Caco-2 (cell line): ENCODE data around the gene OR13D1. TPM values are rescaled to one million over a fixed set of nuclear protein-coding genes. Genes with fewer than 3 reads are reported as not detected.

Experiments
- BruUV-seq: library from RNA; stranded (reverse); fragments of 400-500 nt; replicated peaks from 2 replicates; lab custom pipeline; 2021; lab: Mats Ljungman, UMichigan
- CTCF ChIA-PET: fragments of 300-600 bp; sonication (Branson Sonifier 250); formaldehyde crosslinking; loops from one replicate; lab custom pipeline; 2022; ENCODE audit warnings: antibody characterized with exemption; lab: Charles Lee
- POLR2A ChIA-PET: fragments of 300-600 bp; sonication (Branson Sonifier 250); formaldehyde crosslinking; loops from one replicate; lab custom pipeline; 2022; ENCODE audit warnings: antibody characterized with exemption; lab: Charles Lee
- DNase-seq, 2 experiments: peaks; one replicate each; pipeline versions ENCODE4 v3.0.0 to v3.0.0-alpha.2; 2020 to 2022
- H3K27me3 ChIP-seq: replicated peaks from 2 replicates; pipeline ENCODE4 v1.6.0; 2011; ENCODE audit warnings: low read length; ENCODE audit not compliant: control insufficient read depth, insufficient read depth
- H3K36me3 ChIP-seq: 2 replicates; pipeline ENCODE4 v1.5.1; 2011; ENCODE audit warnings: low read length; ENCODE audit not compliant: control insufficient read depth, insufficient read depth
- H3K4me1 ChIP-seq: fragments of 250-450 bp; sonication (Bioruptor Pico); 2 replicates; pipeline ENCODE4 v1.5.1; 2020; ENCODE audit warnings: mild to moderate bottlenecking
- H3K4me3 ChIP-seq: 2 replicates; pipeline ENCODE4 v1.5.1; 2011; ENCODE audit warnings: low read depth, mild to moderate bottlenecking, control low read depth, low read length
- H3K9me3 ChIP-seq: fragments of 250-450 bp; sonication (Bioruptor Pico); 2 replicates; pipeline ENCODE4 v1.5.1; 2020; ENCODE audit warnings: mild to moderate bottlenecking, moderate library complexity
- H3K27ac Mint-ChIP-seq: one replicate; pipeline ENCODE4 v1.8.0; 2022; ENCODE audit warnings: mixed read lengths; ENCODE audit not compliant: unreplicated experiment
- H3K27me3 Mint-ChIP-seq: one replicate; pipeline ENCODE4 v1.8.0; 2022; ENCODE audit warnings: mixed read lengths; ENCODE audit not compliant: insufficient read depth, unreplicated experiment
- H3K36me3 Mint-ChIP-seq: one replicate; pipeline ENCODE4 v1.8.0; 2022; ENCODE audit warnings: mild to moderate bottlenecking, mixed read lengths; ENCODE audit not compliant: insufficient read depth, unreplicated experiment
- H3K4me1 Mint-ChIP-seq: one replicate; pipeline ENCODE4 v1.8.0; 2022; ENCODE audit warnings: low read depth, mixed read lengths; ENCODE audit not compliant: unreplicated experiment
- H3K4me3 Mint-ChIP-seq: one replicate; pipeline ENCODE4 v1.8.0; 2022; ENCODE audit warnings: mild to moderate bottlenecking, moderate library complexity, mixed read lengths; ENCODE audit not compliant: unreplicated experiment
- H3K9me3 Mint-ChIP-seq: one replicate; pipeline ENCODE4 v1.8.0; 2022; ENCODE audit warnings: mixed read lengths; ENCODE audit not compliant: unreplicated experiment
- CTCF ChIP-seq, 2 experiments: fragments of 200-600 bp in 1 of 2; IDR thresholded peaks; 1 replicate in 1 of 2; 2 replicates in 1 of 2; pipeline versions ENCODE4 v1.5.1 to v1.8.0; 2011 to 2022; ENCODE audit warnings: antibody characterized with exemption in 1 of 2, control low read depth in 1 of 2, inconsistent platforms in 1 of 2, low read depth in 1 of 2, low read length in 1 of 2, mild to moderate bottlenecking in 1 of 2, moderate library complexity in 1 of 2; ENCODE audit not compliant: insufficient read depth in 1 of 2, severe bottlenecking in 1 of 2, unreplicated experiment in 1 of 2
- intact Hi-C: fragments of 100-400 bp; cut with micrococcal nuclease; formaldehyde crosslinking; loops from one replicate; pipeline ENCODE4 v1.10.0; 2022; ENCODE audit not compliant: unreplicated experiment
- total RNA-seq: library from RNA; stranded (reverse); gene quantifications from 2 replicates; pipeline ENCODE4 v1.2.3, GENCODE V29; 2022

The OR13D1 gene
- total RNA-seq, 1 experiment from 2014 or later = not detected

DNA sequence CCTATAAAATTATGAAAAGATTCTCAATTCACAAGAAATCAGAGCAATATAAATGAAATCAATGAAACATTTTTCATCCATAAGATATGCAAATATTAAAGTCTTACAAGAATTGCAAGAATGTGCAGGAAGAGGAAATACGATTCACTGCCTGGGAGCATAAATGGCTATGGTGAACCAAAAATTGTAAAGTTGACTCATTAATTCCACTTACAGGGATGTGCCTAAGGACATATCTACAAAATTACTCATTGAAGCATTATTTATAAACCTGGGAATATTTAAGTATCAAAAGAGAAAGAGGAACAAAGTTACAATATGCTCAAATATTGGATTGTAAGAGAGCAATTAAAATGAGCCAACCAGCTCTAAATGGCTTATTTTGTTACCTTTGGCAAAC is 46.3 kb downstream of the OR13D1 start:
- Mint-ChIP-seq H3K36me3 (no peaks in the 10 kb centered on the region), H3K4me3 (no peak overlapping the region), H3K27me3 (no peaks in the 10 kb centered on the region), H3K27ac (no peak overlapping the region), H3K9me3 (no peaks in the 10 kb centered on the region), H3K4me1 (peaks cover 9% of the 10 kb centered on the region)
- Histone ChIP-seq H3K4me3 (no peak overlapping the region), H3K4me1 (peaks cover 11% of the 10 kb centered on the region), H3K9me3 (0 out of 2 replicates have a peak, but pooled peaks cover 8% of the 10 kb centered on the region), H3K36me3 (no peaks in the 10 kb centered on the region), H3K27me3 (no peaks in the 10 kb centered on the region)
- BruUV-seq = no TSS peak
- CTCF ChIA-PET = no interaction called here
- DNase-seq = no peak
- TF ChIP-seq CTCF (IDR thresholded peaks at IDR 0.05; ENCODE audit: insufficient read depth in 1 of 2, low read depth in 1 of 2, low read length in 1 of 2, severe bottlenecking in 1 of 2, unreplicated experiment in 1 of 2) = no peak
- POLR2A ChIA-PET = no interaction called here
- intact Hi-C loops = loop anchor here (10.0 kb wide), 1 partner anchor 646 kb away; the partner anchor contains the start of gene SMC2

DNA sequence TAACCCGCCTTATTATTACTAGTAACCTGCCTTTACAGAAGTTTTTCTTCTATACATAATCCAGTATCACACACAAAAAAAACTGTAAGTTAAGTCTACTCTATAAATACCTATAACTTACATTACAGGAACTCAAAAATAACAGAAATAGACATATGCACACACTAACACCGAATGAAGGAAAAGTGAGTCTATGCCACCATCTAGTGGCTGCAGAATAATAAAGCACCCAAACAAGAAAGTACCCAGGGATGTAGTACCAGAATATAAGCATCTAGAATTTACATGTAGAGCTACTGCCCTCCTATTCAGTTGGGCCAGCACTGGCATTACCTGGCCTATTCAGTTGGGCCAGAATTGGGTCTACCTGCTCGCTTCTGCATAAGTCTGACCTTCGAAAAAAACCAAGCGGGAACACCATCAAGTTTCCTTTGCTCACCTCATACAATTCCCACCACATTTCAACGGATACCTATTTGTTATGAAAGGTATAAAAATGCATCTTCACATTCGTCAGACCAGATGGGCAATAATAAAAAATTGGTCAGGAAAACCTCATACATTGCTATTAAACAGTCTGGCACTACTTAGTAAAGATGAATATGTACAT is 49.2 kb downstream of the OR13D1 start:
- peaks cover 20% of the 10 kb centered on the region for H3K4me1 Mint-ChIP-seq
- H3K27me3 ChIP-seq = no peaks in the 10 kb centered on the region
- ChIA-PET POLR2A (interaction anchor here (0.6 kb wide), 1 partner anchor 781 kb away, joined by 3 read pairs; no protein-coding TSS in a partner anchor), CTCF (interaction anchor here (0.5 to 0.8 kb wide), 2 partner anchors 247 to 358 kb away, joined by 3 read pairs; no protein-coding TSS in a partner anchor)
- H3K36me3 Mint-ChIP-seq = peaks cover 5% of the 10 kb centered on the region
- no peak overlapping the region for H3K4me3 ChIP-seq
- peak in 1 of 2 experiments; percentile 66 for DNase-seq
- peak; percentile 59 to 81 for TF ChIP-seq CTCF (IDR thresholded peaks at IDR 0.05; ENCODE audit: insufficient read depth in 1 of 2, low read depth in 1 of 2, low read length in 1 of 2, severe bottlenecking in 1 of 2, unreplicated experiment in 1 of 2)
- no peaks in the 10 kb centered on the region for H3K27me3 Mint-ChIP-seq
- peaks cover 13% of the 10 kb centered on the region for H3K4me1 ChIP-seq
- intact Hi-C loops = loop anchor here (1.0 to 10.0 kb wide), 7 partner anchors 43 to 649 kb away; partner anchors contain the start of gene SMC2
- no peaks in the 10 kb centered on the region for H3K9me3 Mint-ChIP-seq
- H3K9me3 ChIP-seq = 0 out of 2 replicates have a peak, but pooled peaks cover 5% of the 10 kb centered on the region
- no TSS peak for BruUV-seq
- H3K36me3 ChIP-seq = no peaks in the 10 kb centered on the region
- H3K27ac Mint-ChIP-seq = no peak overlapping the region
- H3K4me3 Mint-ChIP-seq = no peak overlapping the region

Other genes starting within 250 kb of the OR13D1 start
- not detected in 2 replicates for gene OR13F1, start 190.3 kb upstream of the OR13D1 start, total RNA-seq
- not detected in 2 replicates for gene OR13C4, start 167.3 kb upstream of the OR13D1 start, total RNA-seq
- not detected in 2 replicates for gene OR13C3, start 157.7 kb upstream of the OR13D1 start, total RNA-seq
- not detected in 2 replicates for gene OR13C8, start 125.3 kb upstream of the OR13D1 start, total RNA-seq
- gene OR13C5, start 95.1 kb upstream of the OR13D1 start, total RNA-seq = not detected in 2 replicates
- not detected in 2 replicates for gene OR13C2, start 88.9 kb upstream of the OR13D1 start, total RNA-seq
- not detected in 2 replicates for gene OR13C9, start 76.3 kb upstream of the OR13D1 start, total RNA-seq
- 15.8 and 19.0 TPM in 2 replicates for gene NIPSNAP3A, start 53.2 kb downstream of the OR13D1 start, total RNA-seq
- 1.7 and 2.0 TPM in 2 replicates for gene NIPSNAP3B, start 69.6 kb downstream of the OR13D1 start, total RNA-seq
- gene ABCA1, start 233.6 kb downstream of the OR13D1 start, total RNA-seq = 14.0 and 20.7 TPM in 2 replicates